ENCODE results near the gene RGS7. TPM values are rescaled to one million over a fixed set of nuclear protein-coding genes. Genes with fewer than 3 reads are reported as not detected.
A peak's percentile ranks its signal among the peaks of the same experiment; 100 is the strongest.

Gene RGS7
- total RNA-seq, 1 experiment from 2014 or later = 1.5 TPM

DNA sequence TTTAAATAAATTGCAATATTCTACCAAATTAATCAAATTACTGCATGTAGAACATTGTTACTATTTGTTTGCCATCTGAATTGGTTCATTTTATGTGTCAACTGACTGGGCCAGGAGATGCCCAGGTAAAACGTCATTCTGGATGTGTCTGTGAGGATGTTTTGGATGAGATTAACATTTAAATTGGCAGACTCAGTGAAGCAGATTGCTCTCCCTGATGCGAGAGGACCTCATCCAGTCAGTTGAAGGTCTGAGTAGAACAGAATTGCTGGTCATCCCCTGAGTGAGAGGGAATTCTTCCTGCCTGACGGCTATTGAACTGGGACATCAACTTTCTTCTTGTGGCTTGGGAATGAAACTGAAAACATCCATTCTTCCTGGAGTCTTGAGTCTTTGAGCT is 623.0 kb downstream of the RGS7 start:
- Histone ChIP-seq H2BK120ac (ENCODE audit: low read depth, low read length, poor library complexity, severe bottlenecking) (no peak overlapping the region), H2BK12ac (ENCODE audit: insufficient read length, low read depth, low read length) (no peak overlapping the region), H2BK5ac (ENCODE audit: insufficient read length, low read length) (no peak overlapping the region), H3K27ac (ENCODE audit: insufficient read length, low read depth, low read length) (no peak overlapping the region), H3K27me3 (ENCODE audit: insufficient read depth, low read length) (no peaks in the 10 kb centered on the region), H2BK15ac (ENCODE audit: low read depth, low read length) (no peak overlapping the region), H4K8ac (replicated peaks; ENCODE audit: insufficient read length, low read depth, low read length) (no peak overlapping the region), H3K18ac (ENCODE audit: insufficient read length, low read depth, low read length) (no peak overlapping the region), H4K5ac (ENCODE audit: insufficient read length, low read depth, low read length) (no peak overlapping the region), H3K79me1 (ENCODE audit: insufficient read depth, low read depth, low read length, poor library complexity, severe bottlenecking) (no peaks in the 10 kb centered on the region), H4K20me1 (ENCODE audit: control insufficient read depth, insufficient read depth, insufficient read length) (no peaks in the 10 kb centered on the region), H3K4me1 (ENCODE audit: insufficient read depth, low read length) (no peaks in the 10 kb centered on the region; the same call in 1 of the 2 replicates), H2AK5ac (ENCODE audit: insufficient read length, low read length) (no peak overlapping the region), H2AFZ (ENCODE audit: low read length) (no peak overlapping the region), H3K23ac (ENCODE audit: insufficient read length, low read depth, low read length) (no peak overlapping the region), H3K9ac (ENCODE audit: extremely low read depth, insufficient read length, low read length) (no peak overlapping the region), H3K79me2 (ENCODE audit: insufficient read depth, low read length) (no peaks in the 10 kb centered on the region), H3T11ph (ENCODE audit: low read length) (no peak overlapping the region), H3K9me3 (ENCODE audit: control insufficient read depth, low read depth, low read length) (no peaks in the 10 kb centered on the region), H3K23me2 (ENCODE audit: insufficient read length, low read depth, low read length, poor library complexity, severe bottlenecking) (no peaks in the 10 kb centered on the region), H3K4me2 (ENCODE audit: insufficient read depth, insufficient read length, low read length) (no peak overlapping the region), H3K14ac (ENCODE audit: insufficient read depth, low read length) (no peak overlapping the region), H2BK20ac (ENCODE audit: low read depth, low read length, poor library complexity, severe bottlenecking) (no peak overlapping the region), H4K91ac (ENCODE audit: insufficient read length, low read depth, low read length) (no peak overlapping the region), H3K56ac (ENCODE audit: insufficient read length, low read depth, low read length) (no peak overlapping the region), H3K4ac (ENCODE audit: low read depth, low read length) (no peak overlapping the region)
- Mint-ChIP-seq H3K4me1 (peaks cover 3 to 8% of the 10 kb centered on the region in 2 experiments; a peak in 2 of 4 replicates), H3K36me3 (ENCODE audit: insufficient read depth in 1 of 3, low read depth in 3 of 3) (no peaks in the 10 kb centered on the region), H3K9me3 (0 out of 5 replicates have a peak, but pooled peaks cover 0 to 3% of the 10 kb centered on the region in 2 experiments), H3K4me3 (no peak overlapping the region), H3K27ac (peak overlapping the region in 2 of 3 experiments; percentile 22 to 29; a peak in 2 of 7 replicates), H3K27me3 (ENCODE audit: low read depth) (no peaks in the 10 kb centered on the region)
- no peak for DNase-seq
- no CpG with 5 or more reads among the region's 3 CpGs for WGBS (ENCODE audit: extremely low coverage, insufficient read length, low lambda C conversion rate)
- TF ChIP-seq, protein P1, sequence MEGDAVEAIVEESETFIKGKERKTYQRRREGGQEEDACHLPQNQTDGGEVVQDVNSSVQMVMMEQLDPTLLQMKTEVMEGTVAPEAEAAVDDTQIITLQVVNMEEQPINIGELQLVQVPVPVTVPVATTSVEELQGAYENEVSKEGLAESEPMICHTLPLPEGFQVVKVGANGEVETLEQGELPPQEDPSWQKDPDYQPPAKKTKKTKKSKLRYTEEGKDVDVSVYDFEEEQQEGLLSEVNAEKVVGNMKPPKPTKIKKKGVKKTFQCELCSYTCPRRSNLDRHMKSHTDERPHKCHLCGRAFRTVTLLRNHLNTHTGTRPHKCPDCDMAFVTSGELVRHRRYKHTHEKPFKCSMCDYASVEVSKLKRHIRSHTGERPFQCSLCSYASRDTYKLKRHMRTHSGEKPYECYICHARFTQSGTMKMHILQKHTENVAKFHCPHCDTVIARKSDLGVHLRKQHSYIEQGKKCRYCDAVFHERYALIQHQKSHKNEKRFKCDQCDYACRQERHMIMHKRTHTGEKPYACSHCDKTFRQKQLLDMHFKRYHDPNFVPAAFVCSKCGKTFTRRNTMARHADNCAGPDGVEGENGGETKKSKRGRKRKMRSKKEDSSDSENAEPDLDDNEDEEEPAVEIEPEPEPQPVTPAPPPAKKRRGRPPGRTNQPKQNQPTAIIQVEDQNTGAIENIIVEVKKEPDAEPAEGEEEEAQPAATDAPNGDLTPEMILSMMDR (conservative IDR thresholded peaks at IDR 0.05) = no peak
